GM23338 (cell line): ENCODE results near the gene KAZN. TPM values are rescaled to one million over a fixed set of nuclear protein-coding genes. Genes with fewer than 3 reads are reported as not detected.

Source experiments
- ATAC-seq: fragments of 200-7000 bp; cut with Tn5 transposase; 3 replicates; pipeline ENCODE4 v1.9.1; 2020
- DNase-seq: peaks from one replicate; pipeline ENCODE4 v3.0.0-alpha.2; 2015; ENCODE audit warnings: low spot score
- H2AFZ ChIP-seq: fragments of 200-600 bp; sonication (generic); 2 replicates; pipeline ENCODE4 v1.8.0; 2016; ENCODE audit warnings: antibody characterized with exemption, mild to moderate bottlenecking, moderate library complexity
- H3F3A ChIP-seq: fragments of 200-600 bp; sonication (generic); replicated peaks from 2 replicates; pipeline ENCODE4 v1.8.0; 2017; ENCODE audit warnings: antibody characterized with exemption, mixed run types, low read depth
- H3K27ac ChIP-seq: fragments of 200-600 bp; sonication (generic); 2 replicates; pipeline ENCODE4 v1.6.1; 2016; ENCODE audit warnings: low read depth
- H3K27me3 ChIP-seq: fragments of 200-600 bp; sonication (generic); 2 replicates; pipeline ENCODE4 v1.8.0; 2016; ENCODE audit warnings: mild to moderate bottlenecking, mixed run types, moderate library complexity; ENCODE audit not compliant: insufficient read depth
- H3K36me3 ChIP-seq: fragments of 200-600 bp; sonication (generic); 2 replicates; pipeline ENCODE4 v1.8.0; 2016; ENCODE audit warnings: mild to moderate bottlenecking; ENCODE audit not compliant: insufficient read depth
- H3K4me1 ChIP-seq: fragments of 200-600 bp; sonication (generic); 2 replicates; pipeline ENCODE4 v1.8.0; 2016; ENCODE audit warnings: mild to moderate bottlenecking, moderate library complexity; ENCODE audit not compliant: insufficient read depth
- H3K4me2 ChIP-seq: fragments of 200-600 bp; sonication (generic); 2 replicates; pipeline ENCODE4 v1.7.1; 2017; ENCODE audit warnings: mixed run types
- H3K4me3 ChIP-seq: fragments of 200-600 bp; sonication (generic); 2 replicates; pipeline ENCODE4 v1.6.1; 2016; ENCODE audit warnings: mixed run types
- H3K79me2 ChIP-seq: fragments of 200-600 bp; sonication (generic); replicated peaks from 2 replicates; pipeline ENCODE4 v1.8.0; 2017; ENCODE audit warnings: mild to moderate bottlenecking; ENCODE audit not compliant: insufficient read depth
- H3K9me2 ChIP-seq: fragments of 200-600 bp; sonication (generic); 2 replicates; pipeline ENCODE4 v1.8.0; 2017; ENCODE audit not compliant: insufficient read depth
- H4K20me1 ChIP-seq: fragments of 200-600 bp; sonication (generic); replicated peaks from 2 replicates; pipeline ENCODE4 v1.8.0; 2017; ENCODE audit warnings: mild to moderate bottlenecking; ENCODE audit not compliant: insufficient read depth
- H3K27ac Mint-ChIP-seq: 2 replicates; pipeline ENCODE4 v1.8.0; 2020; ENCODE audit warnings: inconsistent platforms, mild to moderate bottlenecking, moderate library complexity, mixed read lengths
- H3K27me3 Mint-ChIP-seq: 3 replicates; pipeline ENCODE4 v1.8.0; 2022; ENCODE audit warnings: low read depth, mild to moderate bottlenecking, moderate library complexity, mixed read lengths, inconsistent platforms; ENCODE audit not compliant: insufficient read depth, poor library complexity
- H3K36me3 Mint-ChIP-seq: 3 replicates; pipeline ENCODE4 v1.8.0; 2021; ENCODE audit warnings: low read depth, mild to moderate bottlenecking, inconsistent platforms, moderate library complexity, mixed read lengths
- H3K4me1 Mint-ChIP-seq: 3 replicates; pipeline ENCODE4 v1.8.0; 2020; ENCODE audit warnings: mild to moderate bottlenecking, inconsistent platforms, mixed read lengths
- H3K4me3 Mint-ChIP-seq: 3 replicates; pipeline ENCODE4 v1.8.0; 2021; ENCODE audit warnings: moderate library complexity, mild to moderate bottlenecking, inconsistent platforms, mixed read lengths
- H3K9me3 Mint-ChIP-seq: 3 replicates; pipeline ENCODE4 v1.8.0; 2020; ENCODE audit warnings: moderate library complexity, mild to moderate bottlenecking, inconsistent platforms, mixed read lengths
- CREB1 ChIP-seq: fragments of 250-450 bp; sonication (Bioruptor Pico); IDR thresholded peaks from 2 replicates; pipeline ENCODE4 v1.5.0; 2020; ENCODE audit warnings: low read depth, mild to moderate bottlenecking, moderate library complexity
- ETS1 ChIP-seq: IDR thresholded peaks from 2 replicates; pipeline ENCODE4 v1.6.1; 2016; ENCODE audit warnings: antibody characterized with exemption
- EZH2 ChIP-seq: fragments of 200-600 bp; sonication (generic); IDR thresholded peaks from one replicate; pipeline ENCODE4 v1.8.0; 2017; ENCODE audit warnings: antibody characterized with exemption, mild to moderate bottlenecking, low read depth; ENCODE audit not compliant: unreplicated experiment
- EZH2phosphoT487 ChIP-seq: fragments of 200-600 bp; sonication (generic); IDR thresholded peaks from one replicate; pipeline ENCODE4 v1.8.1; 2018; ENCODE audit warnings: antibody characterized with exemption; ENCODE audit not compliant: unreplicated experiment
- JUNB ChIP-seq: IDR thresholded peaks from one replicate; pipeline ENCODE4 v1.6.1; 2016; ENCODE audit warnings: antibody characterized with exemption; ENCODE audit not compliant: unreplicated experiment
- NANOG ChIP-seq: IDR thresholded peaks from 2 replicates; pipeline ENCODE4 v1.6.1; 2016; ENCODE audit warnings: antibody characterized with exemption, borderline replicate concordance
- POLR2AphosphoS5 ChIP-seq: IDR thresholded peaks from 2 replicates; pipeline ENCODE4 v1.6.1; 2016; ENCODE audit warnings: antibody characterized with exemption, low read depth
- STAT1 ChIP-seq: IDR thresholded peaks from one replicate; pipeline ENCODE4 v1.6.1; 2016; ENCODE audit warnings: antibody characterized with exemption; ENCODE audit not compliant: unreplicated experiment
- ZNF114 ChIP-seq: fragments of 250-450 bp; sonication (Bioruptor Pico); IDR thresholded peaks from 2 replicates; pipeline ENCODE4 v1.5.0; 2020; ENCODE audit warnings: mild to moderate bottlenecking, moderate library complexity
- ZNF331 ChIP-seq: fragments of 250-450 bp; sonication (Bioruptor Pico); IDR thresholded peaks from 2 replicates; pipeline ENCODE4 v1.5.0; 2020; ENCODE audit warnings: low read depth, mild to moderate bottlenecking, moderate library complexity
- ZNF462 ChIP-seq: fragments of 250-450 bp; sonication (Bioruptor Pico); IDR thresholded peaks from 2 replicates; pipeline ENCODE4 v1.5.0; 2020; ENCODE audit warnings: mild to moderate bottlenecking, moderate library complexity
- polyA plus RNA-seq: library from polyadenylated mRNA; unstranded; fragments of >200 nt; fragmentation: Nextera tagmentation; extraction: Ambion mirVana; gene quantifications from 2 replicates; pipeline ENCODE4 v1.2.1, GENCODE V29; 2016
- total RNA-seq: library from RNA; depleted of rRNA; stranded (reverse); fragments of >200 nt; shearing (Covaris generic); gene quantifications from 2 replicates; pipeline ENCODE4 v1.2.3, GENCODE V29; 2014
- TF ChIP-seq, protein P1 (sequence below), 2 experiments: fragments of 200-600 bp in 1 of 2; sonication (generic) in 1 of 2; conservative IDR thresholded peaks; 2 replicates each; pipeline versions ENCODE4 v1.5.1 to v1.6.1; 2016 to 2017; ENCODE audit warnings: antibody characterized with exemption in 2 of 2, low read depth in 2 of 2, mild to moderate bottlenecking in 2 of 2, moderate library complexity in 1 of 2
- TF ChIP-seq, protein P2 (sequence below): IDR thresholded peaks from one replicate; pipeline ENCODE4 v1.6.1; 2018; ENCODE audit warnings: antibody characterized with exemption; ENCODE audit not compliant: unreplicated experiment

KAZN gene
- total and polyA plus RNA-seq, 2 experiments from 2014 or later: 9.9 to 15.0 TPM

- Histone ChIP-seq H3K9me2 (no peaks in the 10 kb centered on the region), H3F3A (0 out of 2 replicates have a peak, but pooled peaks cover 4% of the 10 kb centered on the region), H3K27ac (no peak overlapping the region), H3K4me3 (no peak overlapping the region), H3K27me3 (no peaks in the 10 kb centered on the region), H3K36me3 (no peaks in the 10 kb centered on the region), H3K4me2 (no peak overlapping the region), H2AFZ (no peak overlapping the region), H3K79me2 (peaks cover 8% of the 10 kb centered on the region; the same call in 1 of the 2 replicates), H3K4me1 (peaks cover 21% of the 10 kb centered on the region), H4K20me1 (no peaks in the 10 kb centered on the region)
- ATAC-seq: no peak
- DNase-seq: no peak
- peaks cover 16% of the 10 kb centered on the region for H3K4me1 Mint-ChIP-seq
- no peak overlapping the region for H3K27ac Mint-ChIP-seq
- no peaks in the 10 kb centered on the region for H3K36me3 Mint-ChIP-seq
- H3K4me3 Mint-ChIP-seq: no peak overlapping the region
- no peaks in the 10 kb centered on the region for H3K9me3 Mint-ChIP-seq
- TF ChIP-seq CREB1 (CRISPR knock-in tag): no peak
- no peak for TF ChIP-seq ETS1
- TF ChIP-seq NANOG: no peak
- TF ChIP-seq ZNF331 (CRISPR knock-in tag): no peak
- TF ChIP-seq STAT1: no peak
- TF ChIP-seq JUNB: no peak
- no peak for TF ChIP-seq EZH2
- TF ChIP-seq POLR2AphosphoS5: no peak
- no peak for TF ChIP-seq ZNF114 (CRISPR knock-in tag)
- no peak for TF ChIP-seq ZNF462 (CRISPR knock-in tag)
- no peak for TF ChIP-seq EZH2phosphoT487
- TF ChIP-seq, protein P1, sequence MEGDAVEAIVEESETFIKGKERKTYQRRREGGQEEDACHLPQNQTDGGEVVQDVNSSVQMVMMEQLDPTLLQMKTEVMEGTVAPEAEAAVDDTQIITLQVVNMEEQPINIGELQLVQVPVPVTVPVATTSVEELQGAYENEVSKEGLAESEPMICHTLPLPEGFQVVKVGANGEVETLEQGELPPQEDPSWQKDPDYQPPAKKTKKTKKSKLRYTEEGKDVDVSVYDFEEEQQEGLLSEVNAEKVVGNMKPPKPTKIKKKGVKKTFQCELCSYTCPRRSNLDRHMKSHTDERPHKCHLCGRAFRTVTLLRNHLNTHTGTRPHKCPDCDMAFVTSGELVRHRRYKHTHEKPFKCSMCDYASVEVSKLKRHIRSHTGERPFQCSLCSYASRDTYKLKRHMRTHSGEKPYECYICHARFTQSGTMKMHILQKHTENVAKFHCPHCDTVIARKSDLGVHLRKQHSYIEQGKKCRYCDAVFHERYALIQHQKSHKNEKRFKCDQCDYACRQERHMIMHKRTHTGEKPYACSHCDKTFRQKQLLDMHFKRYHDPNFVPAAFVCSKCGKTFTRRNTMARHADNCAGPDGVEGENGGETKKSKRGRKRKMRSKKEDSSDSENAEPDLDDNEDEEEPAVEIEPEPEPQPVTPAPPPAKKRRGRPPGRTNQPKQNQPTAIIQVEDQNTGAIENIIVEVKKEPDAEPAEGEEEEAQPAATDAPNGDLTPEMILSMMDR (conservative IDR thresholded peaks at IDR 0.05; ENCODE audit: low read depth in 2 of 2): no peak
- TF ChIP-seq, protein P2, sequence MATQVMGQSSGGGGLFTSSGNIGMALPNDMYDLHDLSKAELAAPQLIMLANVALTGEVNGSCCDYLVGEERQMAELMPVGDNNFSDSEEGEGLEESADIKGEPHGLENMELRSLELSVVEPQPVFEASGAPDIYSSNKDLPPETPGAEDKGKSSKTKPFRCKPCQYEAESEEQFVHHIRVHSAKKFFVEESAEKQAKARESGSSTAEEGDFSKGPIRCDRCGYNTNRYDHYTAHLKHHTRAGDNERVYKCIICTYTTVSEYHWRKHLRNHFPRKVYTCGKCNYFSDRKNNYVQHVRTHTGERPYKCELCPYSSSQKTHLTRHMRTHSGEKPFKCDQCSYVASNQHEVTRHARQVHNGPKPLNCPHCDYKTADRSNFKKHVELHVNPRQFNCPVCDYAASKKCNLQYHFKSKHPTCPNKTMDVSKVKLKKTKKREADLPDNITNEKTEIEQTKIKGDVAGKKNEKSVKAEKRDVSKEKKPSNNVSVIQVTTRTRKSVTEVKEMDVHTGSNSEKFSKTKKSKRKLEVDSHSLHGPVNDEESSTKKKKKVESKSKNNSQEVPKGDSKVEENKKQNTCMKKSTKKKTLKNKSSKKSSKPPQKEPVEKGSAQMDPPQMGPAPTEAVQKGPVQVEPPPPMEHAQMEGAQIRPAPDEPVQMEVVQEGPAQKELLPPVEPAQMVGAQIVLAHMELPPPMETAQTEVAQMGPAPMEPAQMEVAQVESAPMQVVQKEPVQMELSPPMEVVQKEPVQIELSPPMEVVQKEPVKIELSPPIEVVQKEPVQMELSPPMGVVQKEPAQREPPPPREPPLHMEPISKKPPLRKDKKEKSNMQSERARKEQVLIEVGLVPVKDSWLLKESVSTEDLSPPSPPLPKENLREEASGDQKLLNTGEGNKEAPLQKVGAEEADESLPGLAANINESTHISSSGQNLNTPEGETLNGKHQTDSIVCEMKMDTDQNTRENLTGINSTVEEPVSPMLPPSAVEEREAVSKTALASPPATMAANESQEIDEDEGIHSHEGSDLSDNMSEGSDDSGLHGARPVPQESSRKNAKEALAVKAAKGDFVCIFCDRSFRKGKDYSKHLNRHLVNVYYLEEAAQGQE: no peak
- no peaks in the 10 kb centered on the region for H3K27me3 Mint-ChIP-seq
These were observed 58.0 kb downstream of the KAZN start for GRCh38 chr1:14656384-14656937.
